ENCODE data around the gene CCDC24. TPM values are rescaled to one million over a fixed set of nuclear protein-coding genes. Genes with fewer than 3 reads are reported as not detected.

Gene CCDC24
- total RNA-seq, 2 experiments from 2014 or later, result 8.9 to 9.2 TPM

DNA sequence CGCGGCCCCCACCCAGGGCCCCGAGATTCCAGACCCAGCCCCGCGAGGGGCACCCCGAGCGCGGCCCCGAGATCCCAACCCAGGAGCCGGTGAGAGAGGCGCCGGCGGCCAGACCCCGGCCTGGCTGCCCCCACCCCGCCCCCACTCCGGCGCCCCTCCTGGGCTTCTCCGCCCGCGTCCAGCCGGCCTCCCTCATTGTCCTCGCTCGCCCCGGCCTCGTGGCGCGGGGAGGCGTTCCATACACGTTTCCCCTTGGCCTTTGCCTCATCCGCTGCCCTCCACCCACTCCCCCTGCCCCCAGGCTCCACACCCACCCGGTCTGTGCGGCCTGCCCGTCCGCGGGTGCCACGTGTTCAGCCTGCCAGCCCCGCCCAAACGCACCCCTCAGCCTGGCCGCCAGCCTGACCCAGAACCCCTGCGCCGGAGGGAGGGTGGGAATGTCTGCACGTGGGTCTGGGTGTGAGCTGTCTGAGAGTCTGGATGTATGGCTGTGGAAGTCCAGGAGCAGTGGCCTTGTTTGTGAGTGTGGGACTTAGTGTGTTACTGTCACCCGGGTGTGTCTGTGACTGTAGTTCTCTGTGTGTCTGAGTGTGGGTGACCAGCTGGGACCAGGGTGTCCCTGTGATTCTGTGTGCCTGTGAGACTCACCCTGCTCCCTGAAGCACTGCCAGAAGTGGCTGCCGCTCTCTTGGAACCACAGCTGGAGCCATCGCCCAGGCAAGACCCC, 11.7 kb upstream of the CCDC24 start:
- TF ChIP-seq CTCF (conservative IDR thresholded peaks at IDR 0.05; ENCODE audit: low read length), result no peak
- TF ChIP-seq EZH2phosphoT487 (IDR thresholded peaks at IDR 0.05; ENCODE audit: borderline replicate concordance, low read depth, low read length), result no peak
- BruUV-seq (replicated peaks), result no TSS peak
- intact Hi-C loops (cut with micrococcal nuclease; ENCODE audit: unreplicated experiment), result no loop called here
- 0 out of 2 replicates have a peak, but pooled peaks cover 9% of the 10 kb centered on the region for H4K20me1 ChIP-seq (ENCODE audit: insufficient read depth, low read length)
- H3K79me2 ChIP-seq (ENCODE audit: insufficient read depth, low read depth, low read length), result no peaks in the 10 kb centered on the region; the same call in 1 of the 2 replicates
- no peaks in the 10 kb centered on the region for H3K9me2 ChIP-seq (ENCODE audit: insufficient read depth, low read length)
- peaks cover 30% of the 10 kb centered on the region for H3K36me3 ChIP-seq (ENCODE audit: insufficient read depth, low read length)
- peak overlapping the region; percentile 34; the same call in 1 of the 2 replicates for H3K4me2 ChIP-seq (ENCODE audit: low read length)
- H3K27ac ChIP-seq (ENCODE audit: low read depth, low read length, poor library complexity, severe bottlenecking), result no peak overlapping the region
- CTCF ChIA-PET (ENCODE audit: unreplicated experiment), result no interaction called here
- H3K4me3 ChIP-seq (ENCODE audit: low read depth, low read length, poor library complexity, severe bottlenecking), result no peak overlapping the region
- DNase-seq (ENCODE audit: low spot score), result no peak
- H2AFZ ChIP-seq (ENCODE audit: low read length), result no peak overlapping the region
- POLR2A ChIA-PET, result no interaction called here
- no peaks in the 10 kb centered on the region for H3K9me3 ChIP-seq (ENCODE audit: low read length)
- peaks cover 9% of the 10 kb centered on the region for H3K4me1 ChIP-seq (ENCODE audit: insufficient read depth, low read length, poor library complexity, severe bottlenecking)

GRCh38 chr1:43980255-43981134, 10.9 kb upstream of the CCDC24 start:
- peaks cover 30% of the 10 kb centered on the region for H3K36me3 ChIP-seq (ENCODE audit: insufficient read depth, low read length)
- H3K4me2 ChIP-seq (ENCODE audit: low read length), result no peak overlapping the region
- no peaks in the 10 kb centered on the region for H3K9me2 ChIP-seq (ENCODE audit: insufficient read depth, low read length)
- H4K20me1 ChIP-seq (ENCODE audit: insufficient read depth, low read length), result 0 out of 2 replicates have a peak, but pooled peaks cover 9% of the 10 kb centered on the region
- intact Hi-C loops (cut with micrococcal nuclease; ENCODE audit: unreplicated experiment), result no loop called here
- peaks cover 9% of the 10 kb centered on the region for H3K4me1 ChIP-seq (ENCODE audit: insufficient read depth, low read length, poor library complexity, severe bottlenecking)
- H3K4me3 ChIP-seq (ENCODE audit: low read depth, low read length, poor library complexity, severe bottlenecking), result no peak overlapping the region
- no TSS peak for BruUV-seq (replicated peaks)
- no peaks in the 10 kb centered on the region; the same call in 1 of the 2 replicates for H3K79me2 ChIP-seq (ENCODE audit: insufficient read depth, low read depth, low read length)
- no peak overlapping the region for H2AFZ ChIP-seq (ENCODE audit: low read length)
- TF ChIP-seq EZH2phosphoT487 (IDR thresholded peaks at IDR 0.05; ENCODE audit: borderline replicate concordance, low read depth, low read length) (no peak), CTCF (conservative IDR thresholded peaks at IDR 0.05; ENCODE audit: low read length) (no peak)
- no peak overlapping the region for H3K27ac ChIP-seq (ENCODE audit: low read depth, low read length, poor library complexity, severe bottlenecking)
- no peaks in the 10 kb centered on the region for H3K9me3 ChIP-seq (ENCODE audit: low read length)
- DNase-seq (ENCODE audit: low spot score), result no peak
- ChIA-PET CTCF (ENCODE audit: unreplicated experiment) (no interaction called here), POLR2A (no interaction called here)

All from OCI-LY7 (cell line).